H4 (cell line): Measurements from ENCODE around the gene ANKRD6. TPM values are rescaled to one million over a fixed set of nuclear protein-coding genes. Genes with fewer than 3 reads are reported as not detected.

ENCODE experiments used
- DNase-seq: peaks from one replicate; pipeline ENCODE4 v3.0.0-alpha.2; 2015; ENCODE audit warnings: low spot score
- total RNA-seq: library from RNA; depleted of rRNA; stranded (reverse); fragments of >200 nt; shearing (Covaris generic); gene quantifications from 2 replicates; pipeline ENCODE4 v1.2.3, GENCODE V29; 2014

The ANKRD6 gene
- total RNA-seq, 1 experiment from 2014 or later, result 3.4 TPM

GRCh38 chr6:89564752-89565427 lies 131.9 kb downstream of the ANKRD6 start:
- no peak for DNase-seq

GRCh38 chr6:89566008-89566800 lies 133.3 kb downstream of the ANKRD6 start:
- DNase-seq, result no peak

GRCh38 chr6:89566930-89567629 lies 134.1 kb downstream of the ANKRD6 start:
- DNase-seq, result no peak

GRCh38 chr6:89567630-89568390 lies 134.9 kb downstream of the ANKRD6 start:
- no peak for DNase-seq

- DNase-seq, result no peak
Observed at GRCh38 chr6:89574910-89575561, 142.1 kb downstream of the ANKRD6 start.

GRCh38 chr6:89575562-89575960 lies 142.6 kb downstream of the ANKRD6 start:
- no peak for DNase-seq

- no peak for DNase-seq
Observed at GRCh38 chr6:89580997-89581666, 148.2 kb downstream of the ANKRD6 start.

- DNase-seq, result no peak
Observed at GRCh38 chr6:89581689-89582088, 148.7 kb downstream of the ANKRD6 start.

GRCh38 chr6:89582669-89583325 lies 149.8 kb downstream of the ANKRD6 start:
- DNase-seq, result no peak

- no peak for DNase-seq
Observed at GRCh38 chr6:89583559-89583958, 150.6 kb downstream of the ANKRD6 start.

- no peak for DNase-seq
Observed at GRCh38 chr6:89584539-89584938, 151.6 kb downstream of the ANKRD6 start.

GRCh38 chr6:89585154-89585553 lies 152.2 kb downstream of the ANKRD6 start:
- no peak for DNase-seq

GRCh38 chr6:89589297-89590025 lies 156.5 kb downstream of the ANKRD6 start:
- DNase-seq, result no peak

- no peak for DNase-seq
Observed at GRCh38 chr6:89590133-89590532, 157.2 kb downstream of the ANKRD6 start.

GRCh38 chr6:89591745-89592144 lies 158.8 kb downstream of the ANKRD6 start:
- DNase-seq, result no peak

GRCh38 chr6:89596056-89596455 lies 163.1 kb downstream of the ANKRD6 start:
- no peak for DNase-seq

- DNase-seq, result no peak
Observed at GRCh38 chr6:89596484-89596883, 163.5 kb downstream of the ANKRD6 start.

- no peak for DNase-seq
Observed at GRCh38 chr6:89597372-89597771, 164.4 kb downstream of the ANKRD6 start.

- peak; percentile 15 for DNase-seq
Observed at GRCh38 chr6:89597988-89598387, 165.0 kb downstream of the ANKRD6 start.

- no peak for DNase-seq
Observed at GRCh38 chr6:89599727-89600126, 166.8 kb downstream of the ANKRD6 start.
